Astrocyte of the spinal cord (primary cell): ENCODE data around the gene LEO1.

Experiments
- DNase-seq: peaks from one replicate; pipeline ENCODE4 v3.0.0; 2011; ENCODE audit warnings: low read depth, low spot score
- H3K4me3 ChIP-seq: 2 replicates; pipeline ENCODE4 v1.5.1; 2011; ENCODE audit warnings: low read depth, mild to moderate bottlenecking, low read length, moderate library complexity
- in situ Hi-C: cut with HindIII; loops from 2 replicates; pipeline ENCODE4 v1.10.0; 2017; ENCODE audit warnings: low sequenced_read_pairs
- TF ChIP-seq, protein P1 (sequence below): IDR thresholded peaks from 2 replicates; pipeline ENCODE4 v1.5.1; 2012; ENCODE audit warnings: low read depth, mild to moderate bottlenecking, low read length, inconsistent platforms

Gene LEO1

DNA sequence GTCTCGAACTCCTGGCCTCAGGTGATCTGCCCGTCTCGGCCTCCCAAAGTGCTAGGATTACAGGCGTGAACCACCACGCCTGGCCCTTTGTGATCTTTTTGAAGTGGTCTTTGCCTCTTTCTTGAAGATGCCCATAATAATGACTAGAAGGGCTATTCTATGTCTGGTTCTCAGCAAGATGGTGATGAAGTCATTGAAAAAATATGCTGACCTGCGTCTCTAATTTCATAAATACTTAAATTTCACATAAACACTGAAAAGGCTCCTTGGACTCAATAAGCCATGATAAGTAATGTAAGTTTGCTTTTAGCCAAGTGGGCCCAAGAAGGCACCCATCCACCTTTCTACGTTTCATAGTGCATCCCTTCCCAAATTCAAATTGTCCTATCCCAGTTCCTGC is 46.7 kb upstream of the LEO1 start:
- in situ Hi-C loops: no loop called here
- DNase-seq: peak; percentile 56
- no peak overlapping the region for H3K4me3 ChIP-seq
- TF ChIP-seq, protein P1, sequence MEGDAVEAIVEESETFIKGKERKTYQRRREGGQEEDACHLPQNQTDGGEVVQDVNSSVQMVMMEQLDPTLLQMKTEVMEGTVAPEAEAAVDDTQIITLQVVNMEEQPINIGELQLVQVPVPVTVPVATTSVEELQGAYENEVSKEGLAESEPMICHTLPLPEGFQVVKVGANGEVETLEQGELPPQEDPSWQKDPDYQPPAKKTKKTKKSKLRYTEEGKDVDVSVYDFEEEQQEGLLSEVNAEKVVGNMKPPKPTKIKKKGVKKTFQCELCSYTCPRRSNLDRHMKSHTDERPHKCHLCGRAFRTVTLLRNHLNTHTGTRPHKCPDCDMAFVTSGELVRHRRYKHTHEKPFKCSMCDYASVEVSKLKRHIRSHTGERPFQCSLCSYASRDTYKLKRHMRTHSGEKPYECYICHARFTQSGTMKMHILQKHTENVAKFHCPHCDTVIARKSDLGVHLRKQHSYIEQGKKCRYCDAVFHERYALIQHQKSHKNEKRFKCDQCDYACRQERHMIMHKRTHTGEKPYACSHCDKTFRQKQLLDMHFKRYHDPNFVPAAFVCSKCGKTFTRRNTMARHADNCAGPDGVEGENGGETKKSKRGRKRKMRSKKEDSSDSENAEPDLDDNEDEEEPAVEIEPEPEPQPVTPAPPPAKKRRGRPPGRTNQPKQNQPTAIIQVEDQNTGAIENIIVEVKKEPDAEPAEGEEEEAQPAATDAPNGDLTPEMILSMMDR: no peak

DNA sequence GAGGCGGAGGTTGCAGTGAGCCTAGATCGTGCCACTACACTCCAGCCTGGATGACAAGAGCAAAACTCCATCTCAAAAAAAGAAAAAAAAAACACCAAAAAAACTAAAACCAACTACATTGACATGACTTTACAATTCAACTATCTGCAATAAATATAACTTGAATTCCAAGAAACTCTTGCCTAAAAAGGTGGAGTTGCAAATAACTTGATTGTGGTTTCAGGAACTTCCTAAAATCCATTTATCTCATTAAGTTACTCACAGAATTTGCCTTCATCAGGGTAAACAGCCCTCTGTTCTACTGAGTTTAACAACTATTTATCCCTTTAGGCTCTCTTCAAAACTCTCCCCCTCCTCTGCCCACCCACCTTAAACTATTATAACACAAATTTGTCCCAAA is 44.7 kb upstream of the LEO1 start:
- in situ Hi-C loops: no loop called here
- TF ChIP-seq, protein P1: no peak
- no peak overlapping the region for H3K4me3 ChIP-seq
- no peak for DNase-seq

DNA sequence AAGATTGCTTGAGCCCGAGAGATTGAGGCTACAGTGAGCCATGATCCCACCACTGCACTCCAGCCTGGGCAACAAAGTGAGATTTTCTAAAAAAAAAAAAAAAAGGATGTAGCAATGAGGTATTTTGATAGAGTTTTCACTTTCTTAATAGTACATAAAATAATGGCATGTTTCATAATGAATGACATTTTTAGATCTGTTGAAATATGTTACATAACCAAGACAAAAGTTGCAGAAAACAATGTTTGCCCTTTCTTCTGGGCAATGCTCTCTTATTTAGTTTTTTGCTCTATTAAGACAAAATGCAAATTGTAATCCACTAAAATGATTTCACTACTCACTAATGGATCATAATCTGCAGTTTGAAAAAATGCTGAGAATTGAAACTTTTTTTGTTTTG is 43.0 kb upstream of the LEO1 start:
- H3K4me3 ChIP-seq: no peak overlapping the region
- no peak for DNase-seq
- TF ChIP-seq, protein P1: no peak
- in situ Hi-C loops: no loop called here

DNA sequence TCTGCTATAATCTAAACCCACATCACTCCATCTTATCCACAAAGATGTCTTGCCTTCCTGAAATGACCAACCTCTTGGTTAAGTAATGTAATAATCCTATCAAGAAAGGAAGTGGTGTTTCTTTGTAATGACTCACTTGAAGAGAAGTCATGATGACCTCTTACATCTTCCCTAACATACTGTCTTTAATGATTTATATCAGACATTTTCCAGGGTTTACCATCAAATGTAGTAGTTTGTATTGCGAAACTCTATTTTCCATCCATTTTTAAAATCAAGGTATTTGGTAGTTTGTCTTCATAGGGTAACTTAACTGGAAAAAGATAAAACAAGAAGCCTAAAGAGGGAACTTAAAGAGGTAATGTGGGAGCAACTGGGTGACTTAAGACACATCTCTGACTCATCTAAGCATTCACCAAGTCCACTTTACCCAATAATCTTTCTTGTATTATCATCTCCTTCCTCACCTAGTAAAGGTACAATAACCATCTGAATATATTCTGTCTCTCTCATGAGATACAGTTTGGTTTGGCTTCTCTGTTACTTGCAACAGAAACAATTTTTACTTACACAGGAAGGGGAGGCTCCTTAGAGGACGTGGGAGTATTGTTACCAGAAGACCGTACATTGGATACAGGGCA is 41.7 kb upstream of the LEO1 start:
- DNase-seq: peak; percentile 36
- in situ Hi-C loops: no loop called here
- TF ChIP-seq, protein P1: no peak
- no peak overlapping the region for H3K4me3 ChIP-seq

DNA sequence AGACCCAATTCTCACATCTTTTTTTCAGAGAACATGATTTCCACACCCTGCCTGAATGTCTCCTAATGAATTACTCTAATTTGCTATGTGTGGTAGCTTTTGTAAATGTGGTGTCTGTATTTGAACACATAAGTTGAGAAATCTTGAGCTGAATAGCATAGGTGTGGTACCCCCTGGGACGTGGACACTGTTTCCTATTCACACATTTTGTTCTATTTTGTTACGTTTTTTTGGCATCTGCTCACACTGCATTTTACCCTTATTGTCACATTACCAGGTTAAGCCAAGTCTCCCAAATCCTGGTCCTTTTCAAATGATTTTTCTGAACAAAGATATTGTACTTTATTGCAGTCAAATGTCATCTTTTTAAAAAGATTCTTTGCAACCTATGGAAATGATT is 40.6 kb upstream of the LEO1 start:
- TF ChIP-seq, protein P1: no peak
- no peak for DNase-seq
- H3K4me3 ChIP-seq: no peak overlapping the region
- in situ Hi-C loops: no loop called here

DNA sequence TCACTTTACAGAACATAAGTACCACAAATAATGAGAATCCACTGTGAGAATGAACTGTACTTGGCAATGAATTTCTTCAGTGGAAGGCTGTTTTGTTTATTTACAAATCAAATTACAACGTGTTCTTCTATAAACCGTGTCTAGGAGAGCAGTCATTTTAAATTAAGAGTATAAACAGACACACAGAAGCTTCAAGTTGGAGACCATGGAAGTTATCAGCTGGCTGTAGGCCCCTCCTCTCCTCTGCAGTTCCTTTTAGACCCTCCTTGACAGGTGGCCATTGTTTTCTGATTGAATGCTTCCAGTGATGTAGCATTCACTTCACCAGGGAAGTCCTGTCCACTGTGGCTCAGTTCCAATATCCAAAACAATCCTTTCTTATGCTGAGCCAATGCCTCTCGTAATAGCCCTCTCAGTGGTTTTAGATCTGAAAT is 40.1 kb upstream of the LEO1 start:
- in situ Hi-C loops: no loop called here
- no peak for DNase-seq
- H3K4me3 ChIP-seq: no peak overlapping the region
- TF ChIP-seq, protein P1: no peak
